Mammary epithelial cell (primary cell): ENCODE measurements around the gene VPS37D.

Experiments
- CTCF ChIP-seq, 2 donors: IDR thresholded peaks in 1 of 2; conservative IDR thresholded peaks in 1 of 2; 2 replicates each; pipeline ENCODE4 v1.5.1; 2011 to 2012; ENCODE audit warnings: inconsistent platforms in 2 of 2, low read length in 2 of 2, mild to moderate bottlenecking in 2 of 2, control low read depth in 1 of 2, low read depth in 1 of 2; ENCODE audit not compliant: insufficient read depth in 1 of 2; ENCODE audit errors: extremely low read depth in 1 of 2
- EZH2 ChIP-seq: IDR thresholded peaks from 2 replicates; pipeline ENCODE4 v1.6.1; 2012; ENCODE audit warnings: low read length, inconsistent platforms, borderline replicate concordance

- TF ChIP-seq EZH2 = no peak
- no peak for TF ChIP-seq CTCF (conservative IDR thresholded peaks at IDR 0.05 in 1 of 2, IDR thresholded peaks at IDR 0.05 in 1 of 2; ENCODE audit: extremely low read depth in 1 of 2, insufficient read depth in 1 of 2, low read depth in 1 of 2, low read length in 2 of 2)
Measured at GRCh38 chr7:73704640-73705550, 37.3 kb downstream of the VPS37D start.
